ENCODE measurements around the gene SORBS2. TPM values are rescaled to one million over a fixed set of nuclear protein-coding genes. Genes with fewer than 3 reads are reported as not detected.

SORBS2 gene
- total RNA-seq, 2 donors from 2014 or later: 28.0 to 77.4 TPM

- H3K9me3 ChIP-seq: no peaks in the 10 kb centered on the region
- no peaks in the 10 kb centered on the region for H3K27me3 ChIP-seq
- H3K4me3 ChIP-seq: no peak overlapping the region
- TF ChIP-seq CTCF (IDR thresholded peaks at IDR 0.05): no peak
- H3K9ac ChIP-seq (ENCODE audit: low read depth in 2 of 2, low read length in 2 of 2): no peak overlapping the region
- H3K36me3 ChIP-seq: no peaks in the 10 kb centered on the region
- no peaks in the 10 kb centered on the region for H3K4me1 ChIP-seq
- H3K27ac ChIP-seq: no peak overlapping the region
- DNase-seq: no peak
- intact Hi-C loops (cut with DNase I): no loop called here
Observed at GRCh38 chr4:185576962-185577950, 234.7 kb downstream of the SORBS2 start.

- no peak for TF ChIP-seq CTCF (IDR thresholded peaks at IDR 0.05)
- Histone ChIP-seq H3K27me3 (no peaks in the 10 kb centered on the region), H3K36me3 (no peaks in the 10 kb centered on the region), H3K4me3 (no peak overlapping the region), H3K4me1 (no peaks in the 10 kb centered on the region), H3K9me3 (no peaks in the 10 kb centered on the region), H3K9ac (ENCODE audit: low read depth in 2 of 2, low read length in 2 of 2) (no peak overlapping the region), H3K27ac (no peak overlapping the region)
- DNase-seq: no peak
- intact Hi-C loops (cut with DNase I): no loop called here
Observed at GRCh38 chr4:185576314-185576961, 235.6 kb downstream of the SORBS2 start.

- no peak for DNase-seq
- TF ChIP-seq CTCF (IDR thresholded peaks at IDR 0.05): no peak
- Histone ChIP-seq H3K9ac (ENCODE audit: low read depth in 2 of 2, low read length in 2 of 2) (no peak overlapping the region), H3K27me3 (no peaks in the 10 kb centered on the region), H3K9me3 (no peaks in the 10 kb centered on the region), H3K4me1 (no peaks in the 10 kb centered on the region), H3K27ac (no peak overlapping the region), H3K36me3 (no peaks in the 10 kb centered on the region), H3K4me3 (no peak overlapping the region)
- intact Hi-C loops (cut with DNase I): no loop called here
Observed at GRCh38 chr4:185573651-185574199, 238.3 kb downstream of the SORBS2 start.

GRCh38 chr4:185570727-185571126, 241.3 kb downstream of the SORBS2 start:
- Histone ChIP-seq H3K36me3 (no peaks in the 10 kb centered on the region), H3K4me1 (no peaks in the 10 kb centered on the region), H3K27me3 (no peaks in the 10 kb centered on the region), H3K4me3 (no peak overlapping the region), H3K9me3 (no peaks in the 10 kb centered on the region), H3K27ac (no peak overlapping the region), H3K9ac (ENCODE audit: low read depth in 2 of 2, low read length in 2 of 2) (no peak overlapping the region)
- no peak for TF ChIP-seq CTCF (IDR thresholded peaks at IDR 0.05)
- intact Hi-C loops (cut with DNase I): no loop called here
- no peak for DNase-seq
